ENCODE data around the gene KCNIP4.

Gene KCNIP4

DNA sequence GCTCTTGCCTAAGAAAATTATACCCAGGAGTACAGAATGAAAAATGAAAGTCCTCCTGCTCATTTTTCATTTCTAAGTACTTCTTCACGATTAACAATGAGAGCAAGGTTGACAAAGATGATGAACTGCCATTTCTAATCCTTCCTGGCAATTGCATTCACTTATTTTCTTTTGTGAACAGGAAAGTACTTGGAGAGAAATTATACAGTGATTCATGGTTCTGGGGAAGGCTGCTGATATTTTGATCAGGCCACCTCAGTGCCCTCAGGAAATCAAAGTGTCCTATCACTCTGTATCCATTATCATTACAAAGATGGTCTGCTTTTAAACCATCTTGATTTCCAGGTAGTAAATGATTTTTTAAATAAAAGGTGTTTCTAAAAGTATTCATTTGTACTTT, 780.9 kb downstream of the KCNIP4 start:
- no peak for DNase-seq

GRCh38 chr4:21155367-21155766, 793.2 kb downstream of the KCNIP4 start:
- DNase-seq: no peak

DNA sequence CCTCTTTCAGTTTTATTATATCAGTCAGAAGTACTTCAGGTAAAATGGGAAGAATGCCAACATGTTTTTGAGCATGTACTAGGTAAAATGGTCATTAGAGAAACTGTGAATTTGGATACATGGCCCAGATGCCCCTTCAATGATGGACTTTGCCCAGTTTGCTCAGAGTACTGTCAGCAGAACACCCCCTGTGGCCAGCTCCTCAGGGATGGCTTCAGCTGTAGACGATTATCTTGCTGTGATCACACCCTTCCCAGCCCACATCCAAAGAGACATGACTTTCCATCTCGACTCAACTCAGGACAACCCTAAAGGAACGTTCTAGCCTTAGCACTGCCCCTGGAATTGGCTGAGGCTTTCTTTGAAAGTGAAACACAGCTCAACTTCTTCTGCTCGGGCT, 809.2 kb downstream of the KCNIP4 start:
- no peak for DNase-seq

DNA sequence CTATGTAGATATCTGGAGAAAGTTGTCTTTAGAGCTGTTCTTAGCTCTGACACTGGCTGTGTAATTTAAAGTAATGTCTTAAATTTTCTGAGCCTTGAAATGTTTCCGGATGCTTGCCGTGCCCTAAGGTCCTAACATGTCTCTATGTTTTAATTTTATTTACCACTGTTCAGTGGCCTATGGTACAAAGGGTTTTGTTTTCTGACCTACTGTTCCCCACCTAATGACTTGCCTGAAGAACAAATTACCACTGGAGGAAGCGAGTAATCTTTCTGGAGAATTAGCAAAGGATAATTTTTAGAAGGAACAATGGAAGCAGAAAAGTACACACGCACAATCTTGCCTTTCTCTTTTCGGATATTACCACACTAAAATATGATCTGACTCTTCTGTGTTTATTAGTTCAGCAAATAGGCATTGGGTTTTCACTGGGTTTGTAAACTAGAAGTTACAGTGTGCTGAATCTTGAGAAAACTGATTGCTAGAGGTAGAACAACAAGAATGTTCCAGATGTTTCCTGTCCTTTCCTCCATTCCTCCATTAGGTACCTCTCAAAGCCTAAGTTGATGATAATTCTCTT, 812.4 kb downstream of the KCNIP4 start:
- no peak for DNase-seq

- DNase-seq: no peak
Observed at GRCh38 chr4:21134994-21135393, 813.6 kb downstream of the KCNIP4 start.

DNA sequence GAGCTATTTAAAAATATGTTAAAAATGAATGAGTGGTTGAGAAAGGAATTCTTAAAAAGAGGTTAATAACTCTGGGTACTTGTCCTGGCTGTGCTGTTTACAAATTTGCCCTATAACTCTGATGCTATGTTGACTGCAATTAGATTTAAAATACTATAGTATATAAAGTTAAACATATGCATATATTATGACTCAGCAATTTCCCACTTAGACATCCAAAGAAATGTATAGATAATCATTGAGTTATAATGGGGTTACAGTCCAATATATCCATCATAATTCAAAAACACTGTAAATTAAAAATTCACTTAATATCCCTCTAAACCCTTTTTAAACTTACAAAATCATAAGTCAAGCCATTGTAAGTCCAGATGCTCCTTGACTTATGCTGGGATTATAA, 818.0 kb downstream of the KCNIP4 start:
- DNase-seq: no peak

- DNase-seq: no peak
Observed at GRCh38 chr4:21126014-21126512, 822.5 kb downstream of the KCNIP4 start.

GRCh38 chr4:21118301-21118700, 830.3 kb downstream of the KCNIP4 start:
- DNase-seq: no peak

DNA sequence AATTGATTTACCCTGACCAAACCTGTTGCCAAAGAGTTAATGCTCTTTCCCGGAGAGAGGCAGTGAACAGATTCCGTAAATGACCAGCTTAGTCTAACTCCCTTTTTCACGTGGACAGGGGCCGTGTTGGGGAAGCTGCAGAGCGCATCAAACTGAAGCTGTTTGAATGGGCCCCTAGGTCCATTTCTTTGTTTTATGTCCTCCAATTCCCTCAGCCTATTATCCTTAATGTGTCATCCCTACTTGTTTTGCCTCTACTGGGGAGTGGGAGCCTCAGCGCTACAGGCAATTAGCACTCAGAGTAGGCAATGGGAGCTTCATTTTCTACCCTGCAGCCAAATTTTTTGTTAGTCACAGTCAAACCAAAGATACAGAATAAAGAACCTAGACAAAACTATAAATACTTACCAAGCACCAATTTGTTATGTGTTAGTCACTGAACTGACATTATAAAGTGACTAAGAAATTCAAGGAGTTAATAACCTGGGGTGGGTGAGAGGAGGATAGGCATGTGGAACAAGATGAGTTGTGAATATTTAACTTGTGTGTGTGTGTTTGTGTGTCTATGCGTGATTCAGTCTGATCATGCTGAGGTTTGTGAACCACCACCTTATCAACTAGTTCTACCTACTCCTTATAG, 830.9 kb downstream of the KCNIP4 start:
- DNase-seq: no peak

- no peak for DNase-seq
Observed at GRCh38 chr4:21113496-21114223, 834.9 kb downstream of the KCNIP4 start.

GRCh38 chr4:21102667-21103066, 845.9 kb downstream of the KCNIP4 start:
- no peak for DNase-seq

DNA sequence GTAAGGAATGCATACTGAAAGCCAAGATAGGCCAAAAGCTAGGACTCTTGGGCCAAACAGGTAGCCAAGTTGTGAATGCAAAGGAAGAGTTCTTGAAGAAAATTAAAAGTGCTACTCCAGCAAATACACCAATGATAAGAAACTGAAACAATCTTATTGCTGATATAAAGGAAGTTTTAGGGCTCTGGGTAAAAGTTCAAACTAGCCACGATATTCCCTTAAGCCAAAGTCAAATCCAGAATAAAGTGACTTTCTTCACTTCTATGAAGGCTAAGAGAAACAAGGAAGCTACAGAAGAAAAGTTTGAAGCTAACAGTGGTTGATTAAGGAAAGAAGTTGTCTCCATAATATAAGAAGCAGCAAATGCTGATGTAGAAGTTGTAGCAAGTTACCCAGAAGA, 850.7 kb downstream of the KCNIP4 start:
- no peak for DNase-seq

DNA sequence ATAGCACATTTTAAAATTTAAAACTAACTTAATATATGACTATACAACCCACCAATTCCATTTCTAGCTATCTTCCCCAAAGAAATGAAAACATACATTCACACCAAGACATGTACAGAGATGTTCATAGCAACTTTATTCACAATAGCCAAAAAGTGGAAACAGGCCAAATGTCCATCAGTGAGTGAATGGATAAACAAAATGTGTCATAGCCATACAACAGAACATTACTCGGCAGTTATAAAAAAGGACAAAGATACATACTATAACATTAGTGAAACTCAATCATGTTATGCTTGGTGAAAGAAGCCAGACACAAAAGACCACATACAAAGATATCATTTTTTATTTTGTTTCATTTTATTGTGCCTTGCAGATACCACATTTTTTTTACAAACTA, 851.5 kb downstream of the KCNIP4 start:
- no peak for DNase-seq

GRCh38 chr4:21092531-21092930, 856.0 kb downstream of the KCNIP4 start:
- no peak for DNase-seq

- DNase-seq: no peak
Observed at GRCh38 chr4:21090094-21090666, 858.4 kb downstream of the KCNIP4 start.

- no peak for DNase-seq
Observed at GRCh38 chr4:21083413-21083812, 865.2 kb downstream of the KCNIP4 start.

DNA sequence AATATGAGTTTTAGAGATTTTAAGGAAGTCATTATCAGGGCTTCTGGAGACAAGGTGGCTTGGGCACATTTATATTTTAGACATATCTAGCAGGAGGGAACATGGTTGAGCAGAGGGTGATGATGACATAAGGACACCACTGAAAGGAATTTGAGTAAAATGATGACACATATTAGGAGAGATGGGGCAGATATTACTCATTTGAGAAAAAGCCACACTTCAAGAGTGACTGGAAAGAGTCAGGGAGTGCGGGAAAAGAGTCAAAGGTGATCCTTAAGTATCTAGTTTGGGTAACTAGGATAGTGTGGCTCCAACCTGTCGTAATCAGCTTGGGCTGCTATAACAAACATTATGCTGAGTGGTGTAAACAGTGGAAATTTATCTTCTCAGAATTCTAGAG, 870.6 kb downstream of the KCNIP4 start:
- DNase-seq: no peak

- DNase-seq: no peak
Observed at GRCh38 chr4:21067351-21067750, 881.2 kb downstream of the KCNIP4 start.

DNA sequence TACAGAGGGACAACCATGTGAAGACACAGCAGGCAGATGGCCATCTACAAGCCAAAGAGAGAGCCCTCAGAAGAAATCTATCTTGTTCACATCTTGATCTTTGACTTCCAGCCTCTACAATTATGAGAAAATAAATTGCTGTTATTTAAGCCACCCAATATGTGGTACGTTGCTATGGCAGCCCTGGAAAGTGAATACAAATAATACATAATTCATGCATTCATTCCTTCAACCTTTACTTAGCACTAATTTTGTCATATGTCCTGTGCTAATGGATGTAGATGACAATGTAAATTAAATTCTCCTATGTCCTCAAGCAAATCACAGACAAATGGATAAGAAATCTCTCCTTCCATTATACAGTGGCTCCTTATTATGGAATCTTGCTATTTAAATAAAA, 886.7 kb downstream of the KCNIP4 start:
- DNase-seq: no peak

DNA sequence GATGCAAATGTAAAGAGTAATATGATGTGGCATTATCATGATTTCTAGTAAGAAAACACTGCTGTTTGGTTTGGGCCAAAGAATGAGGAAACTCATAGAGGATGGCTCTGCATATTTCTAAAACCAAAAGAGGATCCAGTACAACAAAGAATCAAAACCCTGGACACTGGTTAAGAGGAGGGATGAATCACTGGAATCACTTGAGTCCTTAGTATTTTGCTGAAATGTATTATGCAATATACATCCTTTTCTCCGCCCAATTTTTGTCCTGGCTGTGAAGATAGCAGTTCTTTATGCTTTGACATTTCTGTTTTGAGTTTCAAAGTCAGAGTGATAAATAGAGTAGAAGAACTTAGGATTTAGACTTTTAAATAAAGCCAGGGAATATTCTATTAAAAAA, 902.4 kb downstream of the KCNIP4 start:
- no peak for DNase-seq

DNA sequence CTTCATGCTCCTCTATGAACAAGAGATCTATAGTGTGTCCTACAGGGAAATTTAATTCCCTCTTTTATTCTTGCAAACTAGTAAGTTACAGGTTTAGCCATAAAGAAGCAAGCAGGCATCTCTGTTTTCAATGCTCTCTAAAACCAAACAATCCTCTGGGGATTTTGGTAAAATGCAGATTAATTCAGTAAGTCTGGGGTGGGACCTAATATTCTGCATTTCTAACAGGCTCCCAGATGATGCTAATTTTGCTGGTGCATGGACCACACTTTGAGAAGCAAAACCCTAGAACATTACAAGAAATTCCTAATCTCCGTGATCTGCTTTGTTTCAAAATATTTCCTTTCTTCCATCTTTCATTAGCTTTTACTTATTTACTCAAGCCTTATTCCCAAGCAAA, 903.5 kb downstream of the KCNIP4 start:
- DNase-seq: no peak

DNA sequence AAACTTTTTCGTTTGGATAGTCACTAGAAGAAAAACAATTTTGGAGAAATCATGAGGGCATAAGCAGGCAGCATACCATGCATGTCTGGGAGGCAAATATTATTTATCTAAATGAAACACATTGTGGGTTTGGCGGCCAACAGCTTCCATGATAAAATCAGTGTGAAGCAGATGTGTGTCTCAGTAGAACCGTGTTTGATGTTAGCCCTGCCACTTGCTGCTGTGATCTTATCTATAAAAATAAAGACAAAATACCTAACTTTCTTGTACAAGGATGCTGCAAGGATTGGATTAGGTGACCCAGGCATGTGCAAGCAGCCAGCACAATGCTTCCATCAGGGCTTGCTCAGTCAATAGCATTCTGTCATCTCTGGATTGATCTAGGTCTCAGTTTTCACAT, 906.9 kb downstream of the KCNIP4 start:
- no peak for DNase-seq

GRCh38 chr4:21034728-21035127, 913.8 kb downstream of the KCNIP4 start:
- DNase-seq: no peak

DNA sequence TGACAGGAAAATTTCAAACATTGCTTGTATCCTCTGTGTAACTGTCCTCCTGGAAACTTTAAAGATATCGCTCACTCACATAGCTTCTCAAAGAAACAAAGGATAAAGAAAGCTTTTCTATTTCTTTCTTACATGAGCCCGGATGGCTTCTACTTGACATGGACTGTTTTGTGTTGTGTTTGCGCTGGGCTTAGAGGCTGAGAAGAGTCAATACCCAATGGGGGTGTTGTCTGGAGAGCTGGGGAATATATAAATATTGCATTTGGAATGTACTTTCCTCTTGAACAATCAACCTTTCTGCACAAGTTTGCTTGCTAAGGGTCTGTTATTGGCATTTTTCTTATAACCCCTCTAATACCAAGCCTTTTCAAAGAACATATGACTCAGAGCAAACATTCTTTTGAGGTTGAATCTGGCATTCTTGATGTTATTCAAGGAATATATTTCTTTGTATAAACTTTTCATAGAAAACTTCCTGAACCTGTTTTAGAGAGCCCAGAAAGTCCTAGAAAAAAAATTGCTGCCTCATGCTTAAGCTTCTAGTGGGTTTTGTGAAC, 916.4 kb downstream of the KCNIP4 start:
- no peak for DNase-seq

Measured in effector CD4-positive, alpha-beta T cell (primary cell).